Measurements from ENCODE around the gene CALM3.
"Not testable (repeated sequence)": the region's sequence is repeated elsewhere in the genome, so short reads cannot be mapped to it uniquely, and the experiment has no call there.

DNA sequence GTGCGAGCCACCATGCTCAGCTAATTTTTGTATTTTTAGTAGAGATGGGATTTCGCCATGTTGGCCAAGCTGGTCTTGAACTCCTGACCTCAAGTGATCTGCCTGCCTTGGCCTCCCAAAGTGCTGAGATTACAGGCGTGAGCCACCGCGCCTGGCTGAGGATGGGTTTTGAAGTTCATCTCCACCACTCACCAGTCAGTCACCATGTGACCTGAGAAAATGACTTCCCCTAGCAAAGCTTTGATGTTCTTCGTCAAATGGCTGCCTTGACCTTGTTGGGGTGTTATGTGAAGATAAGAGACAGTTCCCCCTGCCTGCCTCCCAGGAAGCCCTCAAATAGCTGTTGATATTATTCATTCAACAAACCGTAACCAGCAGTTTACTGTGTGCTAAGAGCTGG is 27.8 kb downstream of the CALM3 start:
- TF ChIP-seq ZNF274 (IDR thresholded peaks at IDR 0.05; ENCODE audit: low read depth, low read length); YY1 (IDR thresholded peaks at IDR 0.05; ENCODE audit: insufficient read depth, insufficient read length): not testable (repeated sequence)
